Measurements from ENCODE around the gene GGT7. TPM values are rescaled to one million over a fixed set of nuclear protein-coding genes. Genes with fewer than 3 reads are reported as not detected.
A peak's percentile ranks its signal among the peaks of the same experiment; 100 is the strongest.

The GGT7 gene
- total and polyA plus RNA-seq, 9 of the 15 experiments (the other 6 are each of a cell fraction or from before 2014, with no cell fraction given): 0.04 to 18.3 (median 5.9) TPM

DNA sequence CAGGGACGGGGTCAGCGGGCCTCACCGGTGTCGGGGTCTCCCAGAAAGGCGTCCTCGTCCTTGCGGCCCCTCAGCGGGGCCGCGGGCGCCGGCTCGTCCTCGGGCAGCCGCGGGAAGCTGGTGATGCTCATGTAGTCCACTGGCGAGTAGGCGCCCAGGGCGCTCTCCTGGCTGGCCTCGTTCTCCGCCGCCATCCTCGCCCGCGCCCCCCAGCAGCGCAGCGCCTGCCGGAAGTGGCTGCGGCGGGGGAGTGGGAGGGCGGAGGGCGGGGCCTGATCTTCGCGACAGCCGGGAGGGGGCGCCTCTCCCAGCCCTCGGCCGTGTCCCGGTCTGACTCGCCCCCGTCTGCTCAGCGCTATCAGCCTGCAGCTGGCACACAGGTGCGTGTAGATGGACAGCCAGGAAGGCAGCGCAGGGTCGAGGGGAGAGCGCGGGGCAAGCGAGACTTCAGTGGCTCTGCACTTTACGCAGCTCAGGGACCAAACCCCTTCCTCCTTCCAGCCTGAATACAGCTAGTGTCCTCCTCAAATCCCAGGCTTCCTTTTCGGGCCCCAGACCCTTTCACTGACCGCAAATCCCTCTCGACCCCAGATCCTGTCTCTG lies at the start of gene GGT7 (continued):
- TF ChIP-seq, protein P1, sequence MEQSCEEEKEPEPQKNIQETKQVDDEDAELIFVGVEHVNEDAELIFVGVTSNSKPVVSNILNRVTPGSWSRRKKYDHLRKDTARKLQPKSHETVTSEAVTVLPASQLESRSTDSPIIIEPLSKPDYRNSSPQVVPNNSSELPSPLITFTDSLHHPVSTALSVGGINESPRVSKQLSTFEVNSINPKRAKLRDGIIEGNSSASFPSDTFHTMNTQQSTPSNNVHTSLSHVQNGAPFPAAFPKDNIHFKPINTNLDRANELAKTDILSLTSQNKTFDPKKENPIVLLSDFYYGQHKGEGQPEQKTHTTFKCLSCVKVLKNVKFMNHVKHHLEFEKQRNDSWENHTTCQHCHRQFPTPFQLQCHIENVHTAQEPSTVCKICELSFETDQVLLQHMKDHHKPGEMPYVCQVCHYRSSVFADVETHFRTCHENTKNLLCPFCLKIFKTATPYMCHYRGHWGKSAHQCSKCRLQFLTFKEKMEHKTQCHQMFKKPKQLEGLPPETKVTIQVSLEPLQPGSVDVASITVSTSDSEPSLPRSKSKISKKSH (CRISPR knock-in tag; IDR thresholded peaks at IDR 0.05): no peak
- TF ChIP-seq ZFP30 (CRISPR knock-in tag; IDR thresholded peaks at IDR 0.05; ENCODE audit: borderline replicate concordance) (no peak), ESRRA (IDR thresholded peaks at IDR 0.05; ENCODE audit: borderline replicate concordance, low read depth) (peak; percentile 50), RBM25 (IDR thresholded peaks at IDR 0.05; ENCODE audit: low read depth, low read length, severe bottlenecking) (no peak), ZNF778 (CRISPR knock-in tag; IDR thresholded peaks at IDR 0.05) (no peak), POLR2G (IDR thresholded peaks at IDR 0.05; ENCODE audit: low read depth, low read length) (peak; percentile 81), ZNF197 (CRISPR knock-in tag; IDR thresholded peaks at IDR 0.05; ENCODE audit: low read depth) (no peak), ZNF707 (CRISPR knock-in tag; conservative IDR thresholded peaks at IDR 0.05) (no peak), RBBP5 (IDR thresholded peaks at IDR 0.05; ENCODE audit: borderline replicate concordance, insufficient read depth, low read length, poor library complexity, severe bottlenecking) (peak; percentile 44), MTF1 (CRISPR knock-in tag; IDR thresholded peaks at IDR 0.05; ENCODE audit: borderline replicate concordance) (no peak), MED1 (CRISPR knock-in tag; IDR thresholded peaks at IDR 0.05; ENCODE audit: borderline replicate concordance) (no peak), WHSC1 (IDR thresholded peaks at IDR 0.05; ENCODE audit: low read length) (no peak), DMBX1 (CRISPR knock-in tag; IDR thresholded peaks at IDR 0.05; ENCODE audit: borderline replicate concordance) (no peak), POLR3G (IDR thresholded peaks at IDR 0.05; ENCODE audit: extremely low read depth, insufficient read length, insufficient replicate concordance) (no peak)
- TF ChIP-seq, protein P2, sequence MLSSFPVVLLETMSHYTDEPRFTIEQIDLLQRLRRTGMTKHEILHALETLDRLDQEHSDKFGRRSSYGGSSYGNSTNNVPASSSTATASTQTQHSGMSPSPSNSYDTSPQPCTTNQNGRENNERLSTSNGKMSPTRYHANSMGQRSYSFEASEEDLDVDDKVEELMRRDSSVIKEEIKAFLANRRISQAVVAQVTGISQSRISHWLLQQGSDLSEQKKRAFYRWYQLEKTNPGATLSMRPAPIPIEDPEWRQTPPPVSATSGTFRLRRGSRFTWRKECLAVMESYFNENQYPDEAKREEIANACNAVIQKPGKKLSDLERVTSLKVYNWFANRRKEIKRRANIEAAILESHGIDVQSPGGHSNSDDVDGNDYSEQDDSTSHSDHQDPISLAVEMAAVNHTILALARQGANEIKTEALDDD (IDR thresholded peaks at IDR 0.05): no peak
- TF ChIP-seq, protein P3, sequence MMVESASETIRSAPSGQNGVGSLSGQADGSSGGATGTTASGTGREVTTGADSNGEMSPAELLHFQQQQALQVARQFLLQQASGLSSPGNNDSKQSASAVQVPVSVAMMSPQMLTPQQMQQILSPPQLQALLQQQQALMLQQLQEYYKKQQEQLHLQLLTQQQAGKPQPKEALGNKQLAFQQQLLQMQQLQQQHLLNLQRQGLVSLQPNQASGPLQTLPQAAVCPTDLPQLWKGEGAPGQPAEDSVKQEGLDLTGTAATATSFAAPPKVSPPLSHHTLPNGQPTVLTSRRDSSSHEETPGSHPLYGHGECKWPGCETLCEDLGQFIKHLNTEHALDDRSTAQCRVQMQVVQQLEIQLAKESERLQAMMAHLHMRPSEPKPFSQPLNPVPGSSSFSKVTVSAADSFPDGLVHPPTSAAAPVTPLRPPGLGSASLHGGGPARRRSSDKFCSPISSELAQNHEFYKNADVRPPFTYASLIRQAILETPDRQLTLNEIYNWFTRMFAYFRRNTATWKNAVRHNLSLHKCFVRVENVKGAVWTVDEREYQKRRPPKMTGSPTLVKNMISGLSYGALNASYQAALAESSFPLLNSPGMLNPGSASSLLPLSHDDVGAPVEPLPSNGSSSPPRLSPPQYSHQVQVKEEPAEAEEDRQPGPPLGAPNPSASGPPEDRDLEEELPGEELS (CRISPR knock-in tag; IDR thresholded peaks at IDR 0.05; ENCODE audit: borderline replicate concordance): no peak
- TF ChIP-seq, protein P4, sequence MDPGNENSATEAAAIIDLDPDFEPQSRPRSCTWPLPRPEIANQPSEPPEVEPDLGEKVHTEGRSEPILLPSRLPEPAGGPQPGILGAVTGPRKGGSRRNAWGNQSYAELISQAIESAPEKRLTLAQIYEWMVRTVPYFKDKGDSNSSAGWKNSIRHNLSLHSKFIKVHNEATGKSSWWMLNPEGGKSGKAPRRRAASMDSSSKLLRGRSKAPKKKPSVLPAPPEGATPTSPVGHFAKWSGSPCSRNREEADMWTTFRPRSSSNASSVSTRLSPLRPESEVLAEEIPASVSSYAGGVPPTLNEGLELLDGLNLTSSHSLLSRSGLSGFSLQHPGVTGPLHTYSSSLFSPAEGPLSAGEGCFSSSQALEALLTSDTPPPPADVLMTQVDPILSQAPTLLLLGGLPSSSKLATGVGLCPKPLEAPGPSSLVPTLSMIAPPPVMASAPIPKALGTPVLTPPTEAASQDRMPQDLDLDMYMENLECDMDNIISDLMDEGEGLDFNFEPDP (CRISPR knock-in tag; IDR thresholded peaks at IDR 0.05): no peak
- TF ChIP-seq, protein P5, sequence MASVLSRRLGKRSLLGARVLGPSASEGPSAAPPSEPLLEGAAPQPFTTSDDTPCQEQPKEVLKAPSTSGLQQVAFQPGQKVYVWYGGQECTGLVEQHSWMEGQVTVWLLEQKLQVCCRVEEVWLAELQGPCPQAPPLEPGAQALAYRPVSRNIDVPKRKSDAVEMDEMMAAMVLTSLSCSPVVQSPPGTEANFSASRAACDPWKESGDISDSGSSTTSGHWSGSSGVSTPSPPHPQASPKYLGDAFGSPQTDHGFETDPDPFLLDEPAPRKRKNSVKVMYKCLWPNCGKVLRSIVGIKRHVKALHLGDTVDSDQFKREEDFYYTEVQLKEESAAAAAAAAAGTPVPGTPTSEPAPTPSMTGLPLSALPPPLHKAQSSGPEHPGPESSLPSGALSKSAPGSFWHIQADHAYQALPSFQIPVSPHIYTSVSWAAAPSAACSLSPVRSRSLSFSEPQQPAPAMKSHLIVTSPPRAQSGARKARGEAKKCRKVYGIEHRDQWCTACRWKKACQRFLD (CRISPR knock-in tag; IDR thresholded peaks at IDR 0.05): no peak
